Endothelial cell of umbilical vein (primary cell): ENCODE results near the gene C19orf67. TPM values are rescaled to one million over a fixed set of nuclear protein-coding genes. Genes with fewer than 3 reads are reported as not detected.

ENCODE experiments used
- BruUV-seq: library from RNA; stranded (reverse); fragments of 400-500 nt; replicated peaks from 2 replicates; lab custom pipeline; 2021; lab: Mats Ljungman, UMichigan
- CTCF ChIA-PET: fragments of 300-600, 350-600 bp; sonication (Branson Sonifier 250); formaldehyde crosslinking; loops from one replicate; lab custom pipeline; 2021; ENCODE audit warnings: antibody characterized with exemption, inconsistent platforms; lab: Charles Lee
- POLR2A ChIA-PET: fragments of 300-600, 350-600 bp; sonication (Branson Sonifier 250); formaldehyde crosslinking; loops from one replicate; lab custom pipeline; 2021; ENCODE audit warnings: antibody characterized with exemption, inconsistent platforms; lab: Charles Lee
- DNase-seq: peaks from one replicate; pipeline ENCODE4 v3.0.0-alpha.2; 2011; ENCODE audit warnings: low read depth, low spot score
- FAIRE-seq: peaks from 2 replicates; lab custom pipeline; 2011; peaks lifted over from hg19 to GRCh38; lab: Jason Lieb, UNC
- H2AFZ ChIP-seq: 2 replicates; pipeline ENCODE4 v1.6.0; 2012; ENCODE audit warnings: low read depth, low read length, control low read depth, inconsistent platforms
- H3K27ac ChIP-seq: 2 replicates; pipeline ENCODE4 v1.5.1; 2011; ENCODE audit warnings: low read depth, mild to moderate bottlenecking, control low read depth, low read length, moderate library complexity; ENCODE audit not compliant: insufficient read depth
- H3K27me3 ChIP-seq, 2 experiments: 2 replicates each; pipeline versions ENCODE4 v1.6.0 to v1.6.1; 2011; ENCODE audit warnings: low read length in 2 of 2, mixed read lengths in 1 of 2; ENCODE audit not compliant: control insufficient read depth in 2 of 2, insufficient read depth in 2 of 2
- H3K36me3 ChIP-seq, 2 experiments: 2 replicates in 1 of 2; 3 replicates in 1 of 2; pipeline ENCODE4 v1.5.1; 2011; ENCODE audit warnings: low read length in 2 of 2, mild to moderate bottlenecking in 1 of 2, moderate library complexity in 1 of 2; ENCODE audit not compliant: control insufficient read depth in 2 of 2, insufficient read depth in 2 of 2; ENCODE audit errors: extremely low read depth in 1 of 2
- H3K4me1 ChIP-seq: 3 replicates; pipeline ENCODE4 v1.5.1; 2011; ENCODE audit warnings: mild to moderate bottlenecking, low read length; ENCODE audit not compliant: control insufficient read depth, insufficient read depth; ENCODE audit errors: extremely low read depth
- H3K4me2 ChIP-seq: 2 replicates; pipeline ENCODE4 v1.6.1; 2011; ENCODE audit warnings: low read length, control low read depth, mixed read lengths; ENCODE audit not compliant: insufficient read depth
- H3K4me3 ChIP-seq, 3 experiments: fragments of 200-600 bp in 1 of 3; sonication (generic), shearing (Covaris generic) in 1 of 3; replicated peaks in 1 of 3; 2 replicates each; pipeline ENCODE4 v1.5.1; 2011 to 2016; ENCODE audit warnings: control low read depth in 3 of 3, low read length in 3 of 3, mild to moderate bottlenecking in 2 of 3, inconsistent platforms in 1 of 3, low read depth in 1 of 3, moderate library complexity in 1 of 3; ENCODE audit not compliant: insufficient read depth in 1 of 3
- H3K79me2 ChIP-seq: 2 replicates; pipeline ENCODE4 v1.6.0; 2012; ENCODE audit warnings: low read length, inconsistent platforms; ENCODE audit not compliant: control insufficient read depth, insufficient read depth
- H3K9ac ChIP-seq: replicated peaks from 2 replicates; pipeline ENCODE3; 2011; ENCODE audit warnings: low read length, control low read depth; ENCODE audit not compliant: insufficient read depth; ENCODE audit errors: extremely low read depth
- H3K9me1 ChIP-seq: replicated peaks from 3 replicates; pipeline ENCODE4 v1.6.0; 2011; ENCODE audit warnings: mild to moderate bottlenecking, low read length; ENCODE audit not compliant: control insufficient read depth, insufficient read depth; ENCODE audit errors: extremely low read depth
- H3K9me3 ChIP-seq: replicated peaks from 2 replicates; pipeline ENCODE4 v1.5.1; 2012; ENCODE audit warnings: low read length, inconsistent platforms; ENCODE audit not compliant: control insufficient read depth, insufficient read depth
- H4K20me1 ChIP-seq: replicated peaks from 2 replicates; pipeline ENCODE3; 2011; ENCODE audit warnings: mild to moderate bottlenecking, low read length; ENCODE audit not compliant: control insufficient read depth, insufficient read depth; ENCODE audit errors: extremely low read depth
- CTCF ChIP-seq, 2 donors: IDR thresholded peaks; 1 replicate in 1 of 2; 2 replicates in 1 of 2; pipeline ENCODE4 v1.5.1; 2011; ENCODE audit warnings: low read length in 2 of 2, mild to moderate bottlenecking in 2 of 2, moderate library complexity in 2 of 2, control low read depth in 1 of 2, inconsistent platforms in 1 of 2, low read depth in 1 of 2; ENCODE audit not compliant: insufficient read depth in 1 of 2; ENCODE audit errors: extremely low read depth in 1 of 2
- GATA2 ChIP-seq: IDR thresholded peaks from 2 replicates; pipeline ENCODE4 v1.7.0; 2011; ENCODE audit warnings: low read depth, mild to moderate bottlenecking, moderate library complexity, mixed read lengths, low read length; ENCODE audit not compliant: insufficient read length, insufficient read depth
- JUN ChIP-seq: IDR thresholded peaks from 2 replicates; pipeline ENCODE4 v1.6.1; 2011; ENCODE audit warnings: borderline replicate concordance, low read depth; ENCODE audit not compliant: insufficient read length, insufficient read depth
- POLR2AphosphoS5 ChIP-seq: IDR thresholded peaks from 2 replicates; pipeline ENCODE4 v1.6.1; 2012; ENCODE audit warnings: low read depth, mild to moderate bottlenecking, control low read depth, low read length, moderate library complexity; ENCODE audit not compliant: insufficient read depth
- dilution Hi-C: fragments of 300-500 bp; cut with MboI; formaldehyde crosslinking; loops from one replicate; pipeline ENCODE4 v1.15.0; 2019; ENCODE audit warnings: low sequenced_read_pairs; ENCODE audit not compliant: extremely low pct_ligation_motif_present
- intact Hi-C: fragments of 100-400 bp; cut with micrococcal nuclease; formaldehyde crosslinking; loops from one replicate; pipeline ENCODE4 v1.10.0; 2022
- polyA plus RNA-seq, 4 experiments: library from polyadenylated mRNA; depleted of rRNA in 3 of 4; stranded (reverse) in 3 of 4; unstranded in 1 of 4; fragments of >200 nt; gene quantifications; 2 replicates each; pipeline versions ENCODE4 v1.2.1 to v1.2.3, GENCODE V29; 2011 to 2012; ENCODE audit warnings: missing spikeins in 1 of 4
- total RNA-seq: library from RNA; stranded (reverse); gene quantifications from 2 replicates; pipeline ENCODE4 v1.2.3, GENCODE V29; 2021
- TF ChIP-seq, protein P1 (sequence below): IDR thresholded peaks from 2 replicates; pipeline ENCODE4 v1.6.1; 2011; ENCODE audit not compliant: insufficient read depth, insufficient read length

The C19orf67 gene
- total and polyA plus RNA-seq, 2 donors (not counting 3 experiments of a cell fraction or from before 2014, with no cell fraction given) = 0.55 TPM; not detected in 1

- H4K20me1 ChIP-seq = no peaks in the 10 kb centered on the region
- no peaks in the 10 kb centered on the region for H3K36me3 ChIP-seq
- FAIRE-seq (no peak), DNase-seq (no peak)
- no TSS peak for BruUV-seq
- H3K9ac ChIP-seq = no peak within 1 kb of the TSS
- no peak within 1 kb of the TSS for H3K27ac ChIP-seq
- H2AFZ ChIP-seq = no peak within 1 kb of the TSS
- no peaks in the 10 kb centered on the region for H3K4me1 ChIP-seq
- no peaks in the 10 kb centered on the region for H3K9me3 ChIP-seq
- H3K9me1 ChIP-seq = no peaks in the 10 kb centered on the region
- CTCF ChIA-PET = interaction anchor here (1.6 to 3.4 kb wide), 2 partner anchors 15 to 68 kb away, joined by 4 to 58 read pairs; no protein-coding TSS in a partner anchor
- intact Hi-C loops (no loop called here), dilution Hi-C loops (no loop called here)
- no peak within 1 kb of the TSS for H3K4me3 ChIP-seq
- H3K79me2 ChIP-seq = no peaks in the 10 kb centered on the region
- peaks cover 7 to 8% of the 10 kb centered on the region in 2 experiments for H3K27me3 ChIP-seq
- H3K4me2 ChIP-seq = no peak within 1 kb of the TSS
- POLR2A ChIA-PET = no interaction called here
- TF ChIP-seq POLR2AphosphoS5 (no peak), GATA2 (no peak), CTCF (IDR thresholded peaks at IDR 0.05; ENCODE audit: extremely low read depth in 1 of 2, insufficient read depth in 1 of 2, low read depth in 1 of 2, low read length in 2 of 2) (no peak), JUN (no peak)
- TF ChIP-seq, protein P1, sequence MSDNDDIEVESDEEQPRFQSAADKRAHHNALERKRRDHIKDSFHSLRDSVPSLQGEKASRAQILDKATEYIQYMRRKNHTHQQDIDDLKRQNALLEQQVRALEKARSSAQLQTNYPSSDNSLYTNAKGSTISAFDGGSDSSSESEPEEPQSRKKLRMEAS = no peak
Measured at GRCh38 chr19:14061751-14062557, 23.6 kb downstream of the C19orf67 start, which contains the start of gene PALM3. Gene PALM3 (minus strand): TSS chr19:14062076. CDS start chr19:14061980, 96 bp downstream.
